Urinary bladder (tissue), 4 donors: ENCODE measurements around the gene ARHGEF16. TPM values are rescaled to one million over a fixed set of nuclear protein-coding genes. Genes with fewer than 3 reads are reported as not detected.

ENCODE experiments used
- DNase-seq: peaks from one replicate; pipeline ENCODE4 v3.0.0-alpha.2; 2015; ENCODE audit errors: extremely low spot score
- H3K27ac ChIP-seq: one replicate; pipeline ENCODE4 v1.5.1; 2013; ENCODE audit warnings: low read depth, mild to moderate bottlenecking, moderate library complexity
- H3K36me3 ChIP-seq: one replicate; pipeline ENCODE4 v1.6.1; 2013; ENCODE audit warnings: mild to moderate bottlenecking, moderate library complexity; ENCODE audit not compliant: insufficient read depth
- H3K4me1 ChIP-seq: one replicate; pipeline ENCODE4 v1.6.1; 2013; ENCODE audit warnings: mild to moderate bottlenecking, moderate library complexity; ENCODE audit not compliant: insufficient read depth
- H3K4me3 ChIP-seq: one replicate; pipeline ENCODE4 v1.5.1; 2013; ENCODE audit warnings: low read depth, low read length
- WGBS: extraction: QIAGEN DNeasy Blood & Tissue Kit; methylation state at CpG from one replicate; pipeline ENCODE4 v1.1.7; 2013; 5-methylcytosine and 5-hydroxymethylcytosine counted together
- polyA plus RNA-seq: library from polyadenylated mRNA; stranded (reverse); fragments of 200-250 nt; gene quantifications from one replicate; pipeline ENCODE4 v1.2.3, GENCODE V29; 2013
- total RNA-seq: library from RNA; depleted of rRNA; stranded (reverse); fragments of >200 nt; gene quantifications from one replicate; pipeline ENCODE4 v1.2.3, GENCODE V29; 2014
- donor health status: healthy with polysubstance abuse.
- donor health status: healthy.

The ARHGEF16 gene
- total and polyA plus RNA-seq, 2 donors, result 3.3 to 4.2 TPM

GRCh38 chr1:3474421-3474820 is 20.0 kb downstream of the ARHGEF16 start:
- Histone ChIP-seq H3K36me3 (no peaks in the 10 kb centered on the region), H3K4me1 (no peaks in the 10 kb centered on the region), H3K4me3 (no peak overlapping the region), H3K27ac (no peak overlapping the region)
- DNase-seq, result no peak
- 65% methylated on average over 10 of the region's 10 CpGs for WGBS

GRCh38 chr1:3475839-3476573 is 21.5 kb downstream of the ARHGEF16 start:
- no peak overlapping the region for H3K4me3 ChIP-seq
- DNase-seq, result no peak
- no peaks in the 10 kb centered on the region for H3K36me3 ChIP-seq
- WGBS, result 84% methylated on average over 14 of the region's 14 CpGs
- H3K27ac ChIP-seq, result no peak overlapping the region
- no peaks in the 10 kb centered on the region for H3K4me1 ChIP-seq

- Histone ChIP-seq H3K27ac (no peak overlapping the region), H3K36me3 (no peaks in the 10 kb centered on the region), H3K4me1 (no peaks in the 10 kb centered on the region), H3K4me3 (no peak overlapping the region)
- no peak for DNase-seq
- 83% methylated on average over 16 of the region's 16 CpGs for WGBS
Observed at GRCh38 chr1:3476666-3477065, 22.2 kb downstream of the ARHGEF16 start.

- WGBS, result 58% methylated on average over 28 of the region's 28 CpGs
- no peaks in the 10 kb centered on the region for H3K4me1 ChIP-seq
- no peak for DNase-seq
- no peak overlapping the region for H3K4me3 ChIP-seq
- no peaks in the 10 kb centered on the region for H3K36me3 ChIP-seq
- H3K27ac ChIP-seq, result no peak overlapping the region
Observed at GRCh38 chr1:3477241-3477995, 23.0 kb downstream of the ARHGEF16 start.

- H3K27ac ChIP-seq, result no peak overlapping the region
- no peak overlapping the region for H3K4me3 ChIP-seq
- DNase-seq, result no peak
- H3K4me1 ChIP-seq, result no peaks in the 10 kb centered on the region
- H3K36me3 ChIP-seq, result no peaks in the 10 kb centered on the region
- WGBS, result 72% methylated on average over 24 of the region's 24 CpGs
Observed at GRCh38 chr1:3478187-3478586, 23.7 kb downstream of the ARHGEF16 start.

- DNase-seq, result no peak
- 76% methylated on average over 30 of the region's 30 CpGs for WGBS
- Histone ChIP-seq H3K27ac (no peak overlapping the region), H3K36me3 (no peaks in the 10 kb centered on the region), H3K4me3 (no peak overlapping the region), H3K4me1 (no peaks in the 10 kb centered on the region)
Observed at GRCh38 chr1:3479511-3480368, 25.3 kb downstream of the ARHGEF16 start.

- 67% methylated on average over 21 of the region's 21 CpGs for WGBS
Observed at GRCh38 chr1:3480369-3480719, 25.9 kb downstream of the ARHGEF16 start.

GRCh38 chr1:3481046-3481445 is 26.6 kb downstream of the ARHGEF16 start:
- no peak overlapping the region for H3K4me3 ChIP-seq
- 66% methylated on average over 15 of the region's 15 CpGs for WGBS
- H3K4me1 ChIP-seq, result no peaks in the 10 kb centered on the region
- H3K36me3 ChIP-seq, result no peaks in the 10 kb centered on the region
- H3K27ac ChIP-seq, result no peak overlapping the region
- no peak for DNase-seq

More at GRCh38 chr1:3480369-3480719, 25.9 kb downstream of the ARHGEF16 start:
- no peak overlapping the region for H3K27ac ChIP-seq
- DNase-seq, result no peak
- no peaks in the 10 kb centered on the region for H3K36me3 ChIP-seq
- H3K4me3 ChIP-seq, result no peak overlapping the region
- H3K4me1 ChIP-seq, result no peaks in the 10 kb centered on the region

GRCh38 chr1:3481836-3482375 is 27.4 kb downstream of the ARHGEF16 start:
- Histone ChIP-seq H3K4me1 (no peaks in the 10 kb centered on the region), H3K36me3 (no peaks in the 10 kb centered on the region), H3K4me3 (no peak overlapping the region), H3K27ac (no peak overlapping the region)
- no peak for DNase-seq
- 59% methylated on average over 20 of the region's 20 CpGs for WGBS

- Histone ChIP-seq H3K4me3 (no peak overlapping the region), H3K4me1 (no peaks in the 10 kb centered on the region), H3K36me3 (no peaks in the 10 kb centered on the region), H3K27ac (no peak overlapping the region)
- DNase-seq, result no peak
- 48% methylated on average over 18 of the region's 18 CpGs for WGBS
Observed at GRCh38 chr1:3482378-3482849, 27.9 kb downstream of the ARHGEF16 start.

GRCh38 chr1:3483380-3483779 is 28.9 kb downstream of the ARHGEF16 start:
- DNase-seq, result no peak
- Histone ChIP-seq H3K27ac (no peak overlapping the region), H3K4me1 (no peaks in the 10 kb centered on the region), H3K36me3 (no peaks in the 10 kb centered on the region), H3K4me3 (no peak overlapping the region)
- WGBS, result 84% methylated on average over 14 of the region's 14 CpGs

GRCh38 chr1:3483801-3484444 is 29.5 kb downstream of the ARHGEF16 start:
- Histone ChIP-seq H3K4me3 (no peak overlapping the region), H3K27ac (no peak overlapping the region), H3K36me3 (no peaks in the 10 kb centered on the region), H3K4me1 (no peaks in the 10 kb centered on the region)
- WGBS, result 53% methylated on average over 31 of the region's 31 CpGs
- DNase-seq, result no peak

- no peak overlapping the region for H3K27ac ChIP-seq
- no peak for DNase-seq
- no peaks in the 10 kb centered on the region for H3K4me1 ChIP-seq
- H3K36me3 ChIP-seq, result peaks cover 1% of the 10 kb centered on the region
- 92% methylated on average over 14 of the region's 14 CpGs for WGBS
- H3K4me3 ChIP-seq, result no peak overlapping the region
Observed at GRCh38 chr1:3485016-3485415, 30.6 kb downstream of the ARHGEF16 start.
